Stimulated activated effector memory CD8-positive, alpha-beta T cell treated with anti-CD3 and anti-CD28 coated beads, Interleukin-12 subunit alpha, Interleukin-12 subunit beta, amount 100 ng/mL, for 72 hours (primary cell): ENCODE data around the gene PAN2.
"Not testable (repeated sequence)": the region's sequence is repeated elsewhere in the genome, so short reads cannot be mapped to it uniquely, and the experiment has no call there.

Source experiments
- ATAC-seq: fragments of 150-1000 bp; cut with Tn5 transposase; 2 replicates; pipeline ENCODE4 v1.10.0; 2021
- DNase-seq, 2 donors: peaks; one replicate each; pipeline ENCODE4 v3.0.0; 2021 to 2022; ENCODE audit warnings: low spot score in 2 of 2
- H3K27ac Mint-ChIP-seq: one replicate; pipeline ENCODE4 v1.8.0; 2022; ENCODE audit warnings: mild to moderate bottlenecking, mixed read lengths
- H3K36me3 Mint-ChIP-seq: one replicate; pipeline ENCODE4 v1.8.0; 2022; ENCODE audit warnings: mild to moderate bottlenecking, mixed read lengths
- H3K4me1 Mint-ChIP-seq: one replicate; pipeline ENCODE4 v1.8.0; 2022; ENCODE audit warnings: mixed read lengths
- H3K4me3 Mint-ChIP-seq: one replicate; pipeline ENCODE4 v1.8.0; 2022; ENCODE audit warnings: mild to moderate bottlenecking, mixed read lengths
- H3K9me3 Mint-ChIP-seq: one replicate; pipeline ENCODE4 v1.8.0; 2022; ENCODE audit warnings: mixed read lengths

The PAN2 gene

DNA sequence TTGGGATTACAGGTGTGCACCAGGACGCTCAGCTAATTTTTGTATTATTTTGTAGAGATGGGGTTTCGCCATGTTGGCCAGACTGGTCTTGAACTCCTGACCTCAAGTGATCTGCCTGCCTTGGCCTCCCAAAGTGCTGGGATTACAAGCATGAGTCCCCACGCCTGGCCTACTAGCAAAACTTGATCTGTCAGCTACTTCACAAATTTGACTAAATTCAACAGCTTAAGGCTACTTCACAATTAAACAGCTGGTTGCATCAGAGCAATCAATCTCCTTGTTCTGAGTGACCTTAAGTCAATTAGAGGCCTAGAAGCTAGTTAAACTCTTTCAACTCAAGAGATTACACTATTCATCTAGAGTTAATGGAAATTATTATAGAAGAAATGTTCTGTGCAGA, 54.9 kb downstream of the PAN2 start:
- ATAC-seq (no peak), DNase-seq (no peak)
- Mint-ChIP-seq H3K9me3 (no peaks in the 10 kb centered on the region), H3K27ac (peak overlapping the region; percentile 29), H3K36me3 (peaks cover 100% of the 10 kb centered on the region), H3K4me1 (no peaks in the 10 kb centered on the region), H3K4me3 (no peak overlapping the region)

GRCh38 chr12:56274299-56274698, 59.5 kb downstream of the PAN2 start:
- Mint-ChIP-seq H3K9me3 (no peaks in the 10 kb centered on the region), H3K36me3 (peaks cover 96% of the 10 kb centered on the region), H3K4me3 (no peak overlapping the region), H3K27ac (no peak overlapping the region), H3K4me1 (no peaks in the 10 kb centered on the region)
- ATAC-seq (no peak), DNase-seq (no peak)

DNA sequence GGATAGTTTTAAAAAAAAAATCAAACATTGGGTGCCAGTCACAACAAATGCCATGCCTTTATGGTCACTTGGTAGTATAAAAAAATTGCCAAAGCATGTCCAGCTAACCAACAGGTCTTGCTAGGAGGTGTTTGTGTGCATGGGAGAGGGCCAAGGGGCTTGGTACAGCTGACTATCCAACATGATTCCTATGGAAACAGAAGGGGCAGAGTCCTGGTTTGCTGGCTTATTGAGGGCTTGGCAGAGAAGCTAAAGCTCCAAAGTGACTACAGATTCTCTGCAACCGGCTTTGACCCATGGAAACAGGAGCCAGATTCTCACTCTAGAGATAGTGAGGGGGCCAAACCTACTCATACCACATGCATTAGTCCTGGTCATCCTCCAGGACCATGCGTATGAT, 61.3 kb downstream of the PAN2 start:
- H3K36me3 Mint-ChIP-seq = peaks cover 81% of the 10 kb centered on the region
- peak overlapping the region; percentile 63 for H3K27ac Mint-ChIP-seq

DNA sequence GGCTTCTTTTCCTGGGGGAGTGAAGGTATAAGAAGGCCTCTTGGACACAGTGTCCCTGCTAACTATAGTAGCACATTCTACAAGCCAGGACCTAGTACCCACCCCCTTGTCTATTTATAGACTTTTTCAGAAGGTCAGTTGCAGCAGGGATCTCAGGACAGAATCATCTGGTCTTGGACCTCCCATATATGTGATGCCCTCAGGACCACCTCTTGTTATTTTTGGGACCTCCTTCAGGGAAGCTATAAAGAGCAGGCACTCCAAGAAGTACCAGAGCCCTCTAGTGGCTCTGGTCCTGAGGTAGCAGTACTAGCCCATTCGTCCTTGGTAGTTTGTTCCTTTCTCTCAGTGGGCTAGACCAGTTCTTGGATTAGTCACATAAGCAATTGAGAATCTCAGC, 62.8 kb downstream of the PAN2 start:
- peaks cover 67% of the 10 kb centered on the region for H3K36me3 Mint-ChIP-seq
- H3K27ac Mint-ChIP-seq = peak overlapping the region; percentile 63
- no peak overlapping the region for H3K4me3 Mint-ChIP-seq
- no peak for DNase-seq
- H3K4me1 Mint-ChIP-seq = peaks cover 18% of the 10 kb centered on the region
- no peaks in the 10 kb centered on the region for H3K9me3 Mint-ChIP-seq
- no peak for ATAC-seq

More for the DNA sequence above, 61.3 kb downstream of the PAN2 start:
- DNase-seq, H3K9me3 Mint-ChIP-seq, H3K4me3 Mint-ChIP-seq, H3K4me1 Mint-ChIP-seq, ATAC-seq: not testable (repeated sequence)

DNA sequence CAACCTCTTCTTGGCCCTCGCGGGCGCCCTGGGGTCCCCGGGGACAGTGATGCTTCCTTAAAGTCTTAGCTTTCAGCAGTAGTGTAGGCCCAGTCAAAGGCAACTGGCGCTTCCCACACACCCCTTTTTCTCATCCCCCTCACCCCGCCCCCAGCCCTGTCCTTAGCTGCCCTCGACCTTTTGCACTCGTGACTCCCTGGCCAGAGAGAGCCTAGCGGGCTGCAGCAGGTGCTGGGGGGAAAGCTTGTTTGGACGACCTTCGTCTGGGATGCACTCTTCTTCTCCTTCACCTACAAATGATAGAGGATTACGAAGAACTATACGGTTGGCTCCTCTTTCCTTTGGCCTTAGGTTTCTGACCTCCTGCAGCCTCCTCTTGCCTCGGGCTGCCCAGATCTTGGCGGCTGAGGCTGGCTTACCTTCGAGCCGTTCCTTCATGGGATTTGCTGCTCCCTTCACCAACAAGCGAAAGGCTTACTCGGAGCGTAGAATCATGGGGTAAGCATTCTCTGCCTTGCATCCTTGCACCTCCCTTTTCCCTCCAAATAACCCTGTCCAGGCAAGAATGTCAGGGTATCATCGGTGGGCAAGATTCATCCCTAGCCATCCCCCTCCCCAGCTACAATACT, 66.2 kb downstream of the PAN2 start:
- peak overlapping the region; percentile 95 for H3K4me3 Mint-ChIP-seq
- ATAC-seq (no peak), DNase-seq (no peak)
- peak overlapping the region; percentile 95 for H3K27ac Mint-ChIP-seq
- H3K4me1 Mint-ChIP-seq = peaks cover 18% of the 10 kb centered on the region
- H3K36me3 Mint-ChIP-seq = peaks cover 32% of the 10 kb centered on the region
- no peaks in the 10 kb centered on the region for H3K9me3 Mint-ChIP-seq

DNA sequence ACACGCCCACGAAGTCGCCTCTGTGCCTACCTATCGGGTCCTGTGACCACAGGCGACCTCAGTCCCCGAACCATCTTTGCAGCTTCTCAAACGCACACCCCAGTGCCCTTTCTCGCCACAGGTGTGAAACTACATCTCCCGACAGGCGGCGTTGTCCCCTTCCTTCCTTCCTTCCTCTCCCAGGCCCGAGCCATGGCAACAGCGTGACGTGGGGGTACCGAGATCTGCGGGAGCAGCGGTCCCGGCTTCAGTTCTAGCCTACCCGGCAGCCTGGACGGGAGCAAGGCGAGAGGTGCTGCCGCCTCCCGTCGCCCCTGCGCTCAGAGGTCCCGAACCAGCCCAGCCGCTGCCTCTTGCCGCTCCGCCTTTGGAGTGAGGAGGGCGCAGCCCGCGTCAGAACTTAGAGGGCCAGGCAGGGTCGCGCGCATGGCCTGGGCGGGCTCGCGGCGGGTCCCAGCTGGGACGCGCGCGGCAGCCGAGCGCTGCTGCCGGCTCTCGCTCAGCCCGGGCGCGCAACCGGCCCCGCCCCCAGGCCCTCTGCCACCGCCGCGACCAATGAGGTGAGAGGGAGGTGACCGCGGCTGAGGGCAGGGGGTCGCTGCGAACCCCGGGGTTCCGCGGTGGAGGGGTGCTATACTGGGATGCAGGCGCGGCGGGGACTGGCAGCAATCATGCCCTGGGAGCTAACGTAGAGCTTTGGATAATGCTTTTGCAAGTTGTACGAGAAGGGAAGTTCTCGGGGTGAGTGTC, 66.9 kb downstream of the PAN2 start, which contains the start of gene COQ10A:
TSS of gene COQ10A (plus strand) at position 250 of the 750 bp plus-strand sequence. CDS start at position 427, 177 bp downstream.
- Mint-ChIP-seq H3K4me3 (peak within 1 kb of the TSS; percentile 95), H3K36me3 (peaks cover 25% of the 10 kb centered on the region), H3K4me1 (peaks cover 18% of the 10 kb centered on the region), H3K9me3 (no peaks in the 10 kb centered on the region), H3K27ac (peak within 1 kb of the TSS; percentile 95)
- peak; percentile 71 to 93 for DNase-seq
- peak; percentile 96 for ATAC-seq
